AG04449 (cell line): ENCODE results near the gene IBA57.

Experiments used
- CTCF ChIA-PET: fragments of 350-600 bp; formaldehyde crosslinking; extraction: SDS; loops from one replicate; lab custom pipeline; 2021; ENCODE audit warnings: antibody characterized with exemption; lab: Yijun Ruan, JAX
- POLR2A ChIA-PET: fragments of 400-600, 350-600 bp; formaldehyde crosslinking; extraction: SDS; loops from one replicate; lab custom pipeline; 2020; ENCODE audit warnings: antibody characterized with exemption, inconsistent platforms; lab: Yijun Ruan, JAX
- DNase-seq: peaks from one replicate; pipeline ENCODE4 v3.0.0-alpha.2; 2010; ENCODE audit warnings: low read depth, low spot score
- H3K4me3 ChIP-seq: 2 replicates; pipeline ENCODE4 v1.5.1; 2011; ENCODE audit warnings: low read depth, mild to moderate bottlenecking, control low read depth, low read length
- CTCF ChIP-seq: IDR thresholded peaks from one replicate; pipeline ENCODE4 v1.5.1; 2011; ENCODE audit warnings: mild to moderate bottlenecking, moderate library complexity, low read length, control low read depth, inconsistent platforms; ENCODE audit not compliant: insufficient read depth; ENCODE audit errors: missing control alignments

Gene IBA57

DNA sequence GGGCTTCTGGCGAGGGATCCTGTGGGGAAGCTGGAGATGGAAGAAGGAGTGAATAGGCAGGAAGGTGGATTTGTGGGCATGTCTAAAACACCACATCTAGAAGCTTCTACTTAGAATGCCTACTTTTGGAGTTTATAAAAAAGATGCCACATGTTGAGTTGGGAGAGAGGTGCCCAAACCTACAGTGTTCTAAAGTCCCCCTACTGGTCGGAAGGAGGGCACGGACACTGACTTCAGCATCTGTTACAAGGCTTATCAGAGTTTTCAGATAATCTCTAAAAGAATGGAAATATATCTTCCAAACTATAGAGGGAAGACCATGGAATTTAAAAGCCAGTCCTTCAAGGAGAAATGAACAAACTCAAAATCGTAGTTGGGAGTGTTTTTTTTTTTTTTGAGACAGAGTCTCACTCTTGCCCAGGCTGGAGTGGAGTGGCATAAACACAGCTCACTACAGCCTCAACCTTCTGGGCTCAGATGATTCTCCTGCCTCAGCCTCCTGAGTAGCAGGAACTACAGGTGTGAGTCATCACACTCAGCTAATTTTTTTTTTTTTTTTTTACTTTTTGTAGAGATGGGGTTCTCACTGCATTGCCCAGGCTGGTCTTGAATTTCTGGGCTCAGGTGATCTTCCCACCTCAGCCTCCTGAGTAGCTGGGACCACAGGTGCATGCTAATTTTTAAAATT lies 14.8 kb downstream of the IBA57 start:
- POLR2A ChIA-PET: interaction anchor here (0.6 kb wide), 1 partner anchor 68 kb away, joined by 3 read pairs; no protein-coding TSS in a partner anchor
- TF ChIP-seq CTCF: no peak
- DNase-seq: no peak
- H3K4me3 ChIP-seq: no peak overlapping the region
- CTCF ChIA-PET: interaction anchor here (0.8 to 6.8 kb wide), 3 partner anchors 14 to 50 kb away, joined by 4 to 47 read pairs (median 5); partner anchors contain the start of gene IBA57

GRCh38 chr1:228180959-228181644 lies 15.5 kb downstream of the IBA57 start:
- no peak for DNase-seq
- ChIA-PET POLR2A (interaction anchor here (0.6 kb wide), 1 partner anchor 68 kb away, joined by 3 read pairs; no protein-coding TSS in a partner anchor), CTCF (interaction anchor here (0.8 to 6.8 kb wide), 3 partner anchors 14 to 50 kb away, joined by 4 to 47 read pairs (median 5); partner anchors contain the start of gene IBA57)
- TF ChIP-seq CTCF: no peak
- H3K4me3 ChIP-seq: no peak overlapping the region

DNA sequence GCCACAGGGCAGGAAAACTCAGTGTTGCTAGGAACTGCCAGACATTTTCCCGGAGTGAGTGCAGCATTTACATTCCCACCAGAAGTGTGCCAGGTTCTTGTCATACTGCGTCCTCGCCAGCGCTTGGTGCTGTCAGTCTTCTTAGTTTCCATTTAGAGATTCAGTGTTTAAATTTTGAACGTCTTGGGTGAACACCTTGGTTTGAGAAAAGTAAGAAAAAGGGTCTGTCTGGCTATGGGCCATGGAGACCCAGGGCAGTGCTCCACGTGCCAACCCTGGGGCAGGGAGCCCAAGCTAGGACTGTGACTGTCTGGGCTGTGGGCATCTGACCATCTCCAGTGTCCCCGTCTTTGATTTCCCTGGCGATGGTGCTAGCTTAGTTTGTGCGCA lies 16.0 kb downstream of the IBA57 start:
- ChIA-PET POLR2A (no interaction called here), CTCF (interaction anchor here (1.1 to 6.8 kb wide), 2 partner anchors 15 to 33 kb away, joined by 5 to 47 read pairs; partner anchors contain the start of gene IBA57)
- DNase-seq: no peak
- H3K4me3 ChIP-seq: no peak overlapping the region
- TF ChIP-seq CTCF: no peak

GRCh38 chr1:228182296-228183030 lies 16.9 kb downstream of the IBA57 start:
- no peak for TF ChIP-seq CTCF
- CTCF ChIA-PET: interaction anchor here (6.8 kb wide), 1 partner anchor 16 kb away, joined by 47 read pairs; the partner anchor contains the start of gene IBA57
- no peak overlapping the region for H3K4me3 ChIP-seq
- DNase-seq: no peak
- POLR2A ChIA-PET: no interaction called here

- no peak for DNase-seq
- TF ChIP-seq CTCF: no peak
- no peak overlapping the region for H3K4me3 ChIP-seq
- POLR2A ChIA-PET: no interaction called here
- CTCF ChIA-PET: no interaction called here
Measured at GRCh38 chr1:228184152-228184551, 18.5 kb downstream of the IBA57 start.
